Suprapubic skin (tissue), 4 donors: ENCODE data around the gene HAVCR1. TPM values are rescaled to one million over a fixed set of nuclear protein-coding genes. Genes with fewer than 3 reads are reported as not detected.

ENCODE experiments used
- DNase-seq, 2 donors: peaks; one replicate each; pipeline ENCODE4 v3.0.0-alpha.2; 2019; ENCODE audit warnings: low spot score in 2 of 2
- H3K27ac ChIP-seq: fragments of 200-600 bp; sonication (generic); one replicate; pipeline ENCODE4 v1.5.1; 2019
- H3K27me3 ChIP-seq: fragments of 200-600 bp; sonication (generic); one replicate; pipeline ENCODE4 v1.5.1; 2019
- H3K36me3 ChIP-seq: fragments of 200-600 bp; sonication (generic); one replicate; pipeline ENCODE4 v1.5.1; 2019
- H3K4me1 ChIP-seq: fragments of 200-600 bp; sonication (generic); one replicate; pipeline ENCODE4 v1.5.1; 2019
- H3K4me3 ChIP-seq: fragments of 200-600 bp; sonication (generic); one replicate; pipeline ENCODE4 v1.5.1; 2019; ENCODE audit warnings: mild to moderate bottlenecking
- H3K9me3 ChIP-seq: fragments of 200-600 bp; sonication (generic); one replicate; pipeline ENCODE4 v1.5.1; 2019
- EP300 ChIP-seq: sonication (generic); formaldehyde crosslinking; IDR thresholded peaks from one replicate; pipeline ENCODE4 v1.6.1; 2017; ENCODE audit warnings: antibody characterized with exemption
- POLR2A ChIP-seq, 2 donors: fragments of 450-650 bp; IDR thresholded peaks; one replicate each; pipeline ENCODE4 v1.6.1; 2017; ENCODE audit warnings: antibody characterized with exemption in 2 of 2, mild to moderate bottlenecking in 2 of 2, moderate library complexity in 2 of 2
- POLR2AphosphoS5 ChIP-seq, 3 donors: sonication (generic); formaldehyde crosslinking; IDR thresholded peaks; one replicate each; pipeline ENCODE4 v1.6.1; 2017; ENCODE audit warnings: antibody characterized with exemption in 3 of 3
- WGBS: methylation state at CpG from one replicate; pipeline ENCODE4 v1.1.5; 2018; 5-methylcytosine and 5-hydroxymethylcytosine counted together
- total RNA-seq, 4 donors: library from RNA; depleted of rRNA; stranded (reverse); fragments of >200 nt; gene quantifications; one replicate each; pipeline ENCODE4 v1.1.0, GENCODE V29; 2016
- TF ChIP-seq, protein P1 (sequence below), 2 donors: fragments of 200-600 bp in 1 of 2; fragments of 450-650 bp in 1 of 2; sonication (generic) in 1 of 2; IDR thresholded peaks; one replicate each; pipeline ENCODE4 v1.5.1; 2016 to 2019; ENCODE audit warnings: antibody characterized with exemption in 2 of 2, mild to moderate bottlenecking in 1 of 2, moderate library complexity in 1 of 2

Gene HAVCR1
- total RNA-seq, 4 donors from 2014 or later = not detected

DNA sequence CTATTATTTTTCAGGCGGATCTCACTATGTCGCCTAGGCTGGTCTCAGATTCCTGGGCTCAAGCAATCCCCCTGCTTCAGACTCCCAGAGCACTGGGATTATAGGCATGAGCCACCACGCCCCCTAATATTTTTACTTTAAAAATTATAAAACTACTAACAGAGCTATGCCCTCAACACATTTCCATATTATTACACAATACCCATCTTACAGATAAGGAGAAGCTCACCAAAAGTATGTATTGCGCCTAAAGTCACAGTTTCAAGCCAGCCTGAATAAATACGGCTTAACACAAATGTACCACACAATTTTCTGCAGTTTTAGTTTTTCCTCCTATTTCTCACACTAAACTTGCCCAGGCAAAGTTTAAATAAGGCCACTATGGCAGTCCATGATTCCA is 9.9 kb upstream of the HAVCR1 start:
- WGBS = 90% methylated on average over 5 of the region's 5 CpGs
- TF ChIP-seq POLR2AphosphoS5 (IDR thresholded peaks at IDR 0.05) (no peak), POLR2A (IDR thresholded peaks at IDR 0.05) (no peak), EP300 (no peak)
- TF ChIP-seq, protein P1, sequence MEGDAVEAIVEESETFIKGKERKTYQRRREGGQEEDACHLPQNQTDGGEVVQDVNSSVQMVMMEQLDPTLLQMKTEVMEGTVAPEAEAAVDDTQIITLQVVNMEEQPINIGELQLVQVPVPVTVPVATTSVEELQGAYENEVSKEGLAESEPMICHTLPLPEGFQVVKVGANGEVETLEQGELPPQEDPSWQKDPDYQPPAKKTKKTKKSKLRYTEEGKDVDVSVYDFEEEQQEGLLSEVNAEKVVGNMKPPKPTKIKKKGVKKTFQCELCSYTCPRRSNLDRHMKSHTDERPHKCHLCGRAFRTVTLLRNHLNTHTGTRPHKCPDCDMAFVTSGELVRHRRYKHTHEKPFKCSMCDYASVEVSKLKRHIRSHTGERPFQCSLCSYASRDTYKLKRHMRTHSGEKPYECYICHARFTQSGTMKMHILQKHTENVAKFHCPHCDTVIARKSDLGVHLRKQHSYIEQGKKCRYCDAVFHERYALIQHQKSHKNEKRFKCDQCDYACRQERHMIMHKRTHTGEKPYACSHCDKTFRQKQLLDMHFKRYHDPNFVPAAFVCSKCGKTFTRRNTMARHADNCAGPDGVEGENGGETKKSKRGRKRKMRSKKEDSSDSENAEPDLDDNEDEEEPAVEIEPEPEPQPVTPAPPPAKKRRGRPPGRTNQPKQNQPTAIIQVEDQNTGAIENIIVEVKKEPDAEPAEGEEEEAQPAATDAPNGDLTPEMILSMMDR (IDR thresholded peaks at IDR 0.05) = no peak
- Histone ChIP-seq H3K4me1 (no peaks in the 10 kb centered on the region), H3K27me3 (no peaks in the 10 kb centered on the region), H3K9me3 (no peaks in the 10 kb centered on the region), H3K27ac (no peak overlapping the region), H3K36me3 (no peaks in the 10 kb centered on the region), H3K4me3 (no peak overlapping the region)
- DNase-seq = no peak

DNA sequence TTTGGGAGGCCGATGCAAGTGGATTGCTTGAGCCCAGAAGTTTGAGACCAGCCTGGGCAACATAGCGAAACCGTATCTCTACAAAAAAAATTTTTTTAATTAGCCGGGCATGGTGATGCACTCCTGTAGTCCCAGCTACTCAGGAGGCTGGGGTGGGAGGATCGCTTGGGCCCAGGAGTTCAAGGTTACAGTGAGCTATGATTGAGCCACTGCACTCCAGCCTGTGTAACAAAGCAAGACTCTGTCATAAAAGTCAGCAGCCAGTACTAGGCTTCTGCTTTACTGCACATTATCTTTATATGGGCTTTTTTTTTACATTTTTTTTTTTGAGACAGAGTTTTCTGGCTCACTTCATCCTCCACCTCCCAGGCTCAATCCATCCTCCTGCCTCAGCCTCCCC is 9.4 kb upstream of the HAVCR1 start:
- 95% methylated on average over 5 of the region's 5 CpGs for WGBS
- Histone ChIP-seq H3K4me3 (no peak overlapping the region), H3K27me3 (no peaks in the 10 kb centered on the region), H3K4me1 (no peaks in the 10 kb centered on the region), H3K9me3 (no peaks in the 10 kb centered on the region), H3K27ac (no peak overlapping the region), H3K36me3 (no peaks in the 10 kb centered on the region)
- TF ChIP-seq, protein P1 (IDR thresholded peaks at IDR 0.05) = no peak
- TF ChIP-seq POLR2AphosphoS5 (IDR thresholded peaks at IDR 0.05) (no peak), POLR2A (IDR thresholded peaks at IDR 0.05) (no peak), EP300 (no peak)
- no peak for DNase-seq

DNA sequence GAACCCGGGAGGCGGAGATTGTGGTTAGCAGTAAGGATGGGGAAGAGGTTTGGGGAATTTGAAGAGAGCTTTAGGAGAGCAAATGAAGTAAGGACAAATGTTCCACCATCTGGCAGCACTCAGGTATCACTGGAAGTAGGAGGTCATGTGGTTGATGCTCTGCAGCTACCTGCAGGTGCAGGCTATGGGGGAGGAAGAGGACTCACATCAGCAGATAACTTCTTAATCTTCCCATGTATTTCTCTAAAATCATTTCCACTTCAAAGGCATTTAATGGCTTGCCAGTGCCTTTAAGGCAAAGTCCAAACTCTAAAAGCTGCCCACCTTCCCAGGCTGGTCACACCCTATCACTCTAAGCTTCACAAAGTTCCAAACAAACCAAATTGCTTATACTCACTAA is 8.1 kb upstream of the HAVCR1 start:
- Histone ChIP-seq H3K9me3 (no peaks in the 10 kb centered on the region), H3K27me3 (no peaks in the 10 kb centered on the region), H3K27ac (no peak overlapping the region), H3K4me1 (no peaks in the 10 kb centered on the region), H3K36me3 (no peaks in the 10 kb centered on the region), H3K4me3 (no peak overlapping the region)
- WGBS = 48% methylated on average over 2 of the region's 2 CpGs
- no peak for DNase-seq
- TF ChIP-seq EP300 (no peak), POLR2A (IDR thresholded peaks at IDR 0.05) (no peak), POLR2AphosphoS5 (IDR thresholded peaks at IDR 0.05) (no peak)
- TF ChIP-seq, protein P1 (IDR thresholded peaks at IDR 0.05) = no peak

DNA sequence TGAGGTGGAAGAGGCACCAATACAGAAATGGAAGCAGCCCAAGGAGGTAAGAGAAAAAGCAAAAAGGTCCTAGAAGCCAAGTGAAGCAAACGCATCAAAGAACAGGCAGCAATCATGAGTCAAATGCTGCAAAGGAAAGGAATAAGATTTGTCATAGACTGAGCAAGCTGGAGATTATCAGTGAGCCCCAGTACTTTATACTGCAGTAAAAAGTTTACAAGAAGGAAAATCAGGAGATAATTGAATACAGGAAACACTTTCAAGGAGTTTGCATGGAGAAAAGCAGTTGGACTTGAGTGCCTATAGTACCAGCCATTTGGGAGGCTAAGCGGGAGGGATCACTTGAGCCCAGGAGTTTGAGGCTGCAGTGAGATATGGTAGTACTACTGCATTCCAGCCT is 7.2 kb upstream of the HAVCR1 start:
- no peak for TF ChIP-seq EP300
- no peak for TF ChIP-seq POLR2AphosphoS5 (IDR thresholded peaks at IDR 0.05)
- TF ChIP-seq POLR2A (IDR thresholded peaks at IDR 0.05) = no peak
- TF ChIP-seq, protein P1 (IDR thresholded peaks at IDR 0.05) = no peak
- H3K9me3 ChIP-seq = no peaks in the 10 kb centered on the region
- H3K36me3 ChIP-seq = no peaks in the 10 kb centered on the region
- DNase-seq = no peak
- 67% methylated on average over 2 of the region's 2 CpGs for WGBS
- H3K4me3 ChIP-seq = no peak overlapping the region
- H3K4me1 ChIP-seq = no peaks in the 10 kb centered on the region
- H3K27ac ChIP-seq = no peak overlapping the region
- H3K27me3 ChIP-seq = no peaks in the 10 kb centered on the region

DNA sequence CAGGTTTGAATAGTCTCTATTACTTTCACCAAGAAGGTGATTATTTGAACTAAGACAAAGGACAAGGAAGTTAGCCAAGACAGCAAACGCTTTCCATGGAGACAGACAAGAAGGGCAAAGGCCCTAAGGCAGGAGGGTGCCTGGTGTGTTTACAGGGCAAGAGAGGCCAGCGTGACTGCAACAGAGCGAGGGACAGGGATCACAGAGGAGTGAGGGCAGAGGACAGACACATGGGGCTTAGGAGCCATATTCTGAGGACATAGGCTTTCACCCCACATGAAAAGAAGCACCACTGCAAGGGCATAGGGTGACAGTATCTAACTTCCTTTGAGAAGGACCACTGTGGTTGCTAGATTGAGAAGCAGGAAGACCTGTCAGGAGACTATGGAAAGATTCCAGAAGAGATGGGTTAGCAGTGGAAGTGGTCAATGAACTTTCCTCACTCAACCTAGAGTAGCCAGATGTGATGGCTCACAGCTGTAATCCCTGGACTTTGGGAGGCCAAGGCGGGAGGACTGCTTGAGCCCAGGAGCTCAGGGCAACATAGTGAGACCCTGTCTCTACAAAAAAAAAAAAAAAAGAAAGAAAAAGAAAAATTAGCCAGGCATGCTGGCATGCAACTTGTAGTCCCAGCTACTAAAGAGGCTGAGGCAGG is 5.0 kb upstream of the HAVCR1 start:
- WGBS = 85% methylated on average over 4 of the region's 4 CpGs
- H3K9me3 ChIP-seq = no peaks in the 10 kb centered on the region
- no peaks in the 10 kb centered on the region for H3K27me3 ChIP-seq
- H3K4me3 ChIP-seq = no peak overlapping the region
- H3K36me3 ChIP-seq = no peaks in the 10 kb centered on the region
- TF ChIP-seq EP300 = no peak
- TF ChIP-seq POLR2AphosphoS5 (IDR thresholded peaks at IDR 0.05) = no peak
- TF ChIP-seq, protein P1 (IDR thresholded peaks at IDR 0.05) = no peak
- TF ChIP-seq POLR2A (IDR thresholded peaks at IDR 0.05) = no peak
- H3K27ac ChIP-seq = no peak overlapping the region
- no peaks in the 10 kb centered on the region for H3K4me1 ChIP-seq
- DNase-seq = no peak
